Measurements from ENCODE around the gene RIN3. TPM values are rescaled to one million over a fixed set of nuclear protein-coding genes. Genes with fewer than 3 reads are reported as not detected.

The RIN3 gene
- total RNA-seq, 1 experiment from 2014 or later: 10.9 TPM

GRCh38 chr14:92514844-92515514, 1.4 kb downstream of the RIN3 start:
- intact Hi-C loops (cut with micrococcal nuclease; ENCODE audit: unreplicated experiment): no loop called here
- in situ Hi-C loops (cut with HindIII; ENCODE audit: low pct_unique_long_range_greater_than_20kb, low sequenced_read_pairs): no loop called here
- Histone ChIP-seq H3K27ac (ENCODE audit: low read length) (no peak overlapping the region), H3K9me3 (ENCODE audit: control insufficient read depth, insufficient read depth, low read depth, low read length) (no peaks in the 10 kb centered on the region), H3K36me3 (ENCODE audit: control insufficient read depth, insufficient read depth, low read length) (no peaks in the 10 kb centered on the region), H3K4me1 (ENCODE audit: control insufficient read depth, insufficient read depth, low read length) (peaks cover 7% of the 10 kb centered on the region), H3K27me3 (ENCODE audit: control insufficient read depth, insufficient read depth, low read length) (no peaks in the 10 kb centered on the region), H3K4me3 (ENCODE audit: low read depth in 2 of 2, low read length in 2 of 2) (peak overlapping the region in 1 of 2 experiments; percentile 55; a peak in 2 of 4 replicates)
- no peak for DNase-seq (ENCODE audit: low read depth, low spot score)
- CTCF ChIA-PET: no interaction called here
- TF ChIP-seq REST (IDR thresholded peaks at IDR 0.05; ENCODE audit: insufficient read depth in 1 of 2, low read depth in 2 of 2, low read length in 1 of 2) (no peak), TCF7L2 (IDR thresholded peaks at IDR 0.05; ENCODE audit: low read depth, low read length) (no peak), SIN3A (IDR thresholded peaks at IDR 0.05; ENCODE audit: borderline replicate concordance, insufficient read depth, low read depth, low read length) (no peak), POLR2AphosphoS5 (IDR thresholded peaks at IDR 0.05; ENCODE audit: low read depth, low read length) (no peak)
- TF ChIP-seq, protein P1, sequence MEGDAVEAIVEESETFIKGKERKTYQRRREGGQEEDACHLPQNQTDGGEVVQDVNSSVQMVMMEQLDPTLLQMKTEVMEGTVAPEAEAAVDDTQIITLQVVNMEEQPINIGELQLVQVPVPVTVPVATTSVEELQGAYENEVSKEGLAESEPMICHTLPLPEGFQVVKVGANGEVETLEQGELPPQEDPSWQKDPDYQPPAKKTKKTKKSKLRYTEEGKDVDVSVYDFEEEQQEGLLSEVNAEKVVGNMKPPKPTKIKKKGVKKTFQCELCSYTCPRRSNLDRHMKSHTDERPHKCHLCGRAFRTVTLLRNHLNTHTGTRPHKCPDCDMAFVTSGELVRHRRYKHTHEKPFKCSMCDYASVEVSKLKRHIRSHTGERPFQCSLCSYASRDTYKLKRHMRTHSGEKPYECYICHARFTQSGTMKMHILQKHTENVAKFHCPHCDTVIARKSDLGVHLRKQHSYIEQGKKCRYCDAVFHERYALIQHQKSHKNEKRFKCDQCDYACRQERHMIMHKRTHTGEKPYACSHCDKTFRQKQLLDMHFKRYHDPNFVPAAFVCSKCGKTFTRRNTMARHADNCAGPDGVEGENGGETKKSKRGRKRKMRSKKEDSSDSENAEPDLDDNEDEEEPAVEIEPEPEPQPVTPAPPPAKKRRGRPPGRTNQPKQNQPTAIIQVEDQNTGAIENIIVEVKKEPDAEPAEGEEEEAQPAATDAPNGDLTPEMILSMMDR (IDR thresholded peaks at IDR 0.05): no peak
- POLR2A ChIA-PET: no interaction called here
- no TSS peak for BruUV-seq (replicated peaks)
- no peak for ATAC-seq

DNA sequence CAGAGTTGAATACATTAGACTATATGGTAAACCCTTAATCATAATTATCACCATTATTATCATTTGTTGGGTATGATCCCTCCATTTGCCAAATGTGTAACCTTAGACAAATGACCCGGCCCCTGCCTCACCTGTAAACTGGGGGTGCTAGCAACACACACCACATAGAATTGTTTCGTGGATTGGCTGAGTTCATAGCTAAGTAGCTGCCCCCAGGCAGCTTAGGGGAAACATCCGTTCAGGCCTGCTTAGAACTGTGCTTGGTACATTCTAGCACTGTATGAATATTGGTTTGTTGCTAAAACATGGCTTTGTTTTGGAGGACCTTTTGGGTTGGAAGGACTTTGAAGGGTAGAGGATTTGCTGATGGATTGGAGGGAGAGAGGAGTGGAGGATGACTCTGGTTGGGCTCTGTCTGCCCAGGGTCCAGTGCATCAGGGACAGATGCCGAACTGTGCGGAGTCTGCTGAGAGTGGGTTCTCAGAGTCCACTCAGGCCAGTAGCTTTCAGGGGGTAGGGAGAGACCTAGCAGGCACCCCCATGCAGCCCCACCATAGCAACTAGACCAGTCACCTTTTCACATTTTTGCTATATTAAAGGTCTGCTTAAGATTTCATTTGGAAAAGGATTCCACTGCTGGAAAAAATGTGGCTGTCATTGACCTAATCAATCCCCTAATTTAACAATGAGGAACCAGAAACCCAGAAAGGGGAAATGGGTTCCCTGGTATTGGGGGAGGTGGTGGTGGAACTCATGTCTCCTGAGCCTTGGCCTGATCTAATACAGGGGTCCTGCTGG, 2.2 kb downstream of the RIN3 start:
- CTCF ChIA-PET: interaction anchor here (0.5 kb wide), 1 partner anchor 129 kb away, joined by 9 read pairs; no protein-coding TSS in a partner anchor
- TSS peak; percentile 47 for BruUV-seq (replicated peaks)

More for the DNA sequence above, 2.2 kb downstream of the RIN3 start:
- H3K4me3 ChIP-seq (ENCODE audit: low read depth in 2 of 2, low read length in 2 of 2): no peak overlapping the region
- no peaks in the 10 kb centered on the region for H3K36me3 ChIP-seq (ENCODE audit: control insufficient read depth, insufficient read depth, low read length)
- POLR2A ChIA-PET: no interaction called here
- H3K9me3 ChIP-seq (ENCODE audit: control insufficient read depth, insufficient read depth, low read depth, low read length): no peaks in the 10 kb centered on the region
- in situ Hi-C loops (cut with HindIII; ENCODE audit: low pct_unique_long_range_greater_than_20kb, low sequenced_read_pairs) (no loop called here), intact Hi-C loops (cut with micrococcal nuclease; ENCODE audit: unreplicated experiment) (no loop called here)
- no peak overlapping the region for H3K27ac ChIP-seq (ENCODE audit: low read length)
- H3K27me3 ChIP-seq (ENCODE audit: control insufficient read depth, insufficient read depth, low read length): no peaks in the 10 kb centered on the region
- TF ChIP-seq REST (IDR thresholded peaks at IDR 0.05; ENCODE audit: insufficient read depth in 1 of 2, low read depth in 2 of 2, low read length in 1 of 2): no peak
- TF ChIP-seq, protein P1 (IDR thresholded peaks at IDR 0.05): no peak
- no peak for TF ChIP-seq POLR2AphosphoS5 (IDR thresholded peaks at IDR 0.05; ENCODE audit: low read depth, low read length)
- TF ChIP-seq TCF7L2 (IDR thresholded peaks at IDR 0.05; ENCODE audit: low read depth, low read length): no peak
- no peak for TF ChIP-seq SIN3A (IDR thresholded peaks at IDR 0.05; ENCODE audit: borderline replicate concordance, insufficient read depth, low read depth, low read length)
- no peak for DNase-seq (ENCODE audit: low read depth, low spot score)
- ATAC-seq: no peak
- H3K4me1 ChIP-seq (ENCODE audit: control insufficient read depth, insufficient read depth, low read length): peaks cover 7% of the 10 kb centered on the region

Data from Panc1 (cell line).